ENCODE measurements around the gene UNC13D.

The UNC13D gene

GRCh38 chr17:75839942-75840798 lies 4.0 kb downstream of the UNC13D start:
- H3K4me3 ChIP-seq (ENCODE audit: low read length): no peak overlapping the region
- DNase-seq (ENCODE audit: low read depth): no peak
- TF ChIP-seq CTCF (IDR thresholded peaks at IDR 0.05; ENCODE audit: insufficient read depth, low read depth, low read length, missing control alignments): no peak

- TF ChIP-seq CTCF (IDR thresholded peaks at IDR 0.05; ENCODE audit: insufficient read depth, low read depth, low read length, missing control alignments): no peak
- H3K4me3 ChIP-seq (ENCODE audit: low read length): no peak overlapping the region
- DNase-seq (ENCODE audit: low read depth): no peak
These were observed 5.8 kb downstream of the UNC13D start for GRCh38 chr17:75838410-75838809.

- no peak for DNase-seq (ENCODE audit: low read depth)
- no peak overlapping the region for H3K4me3 ChIP-seq (ENCODE audit: low read length)
- TF ChIP-seq CTCF (IDR thresholded peaks at IDR 0.05; ENCODE audit: insufficient read depth, low read depth, low read length, missing control alignments): no peak
These were observed 6.3 kb downstream of the UNC13D start for GRCh38 chr17:75837899-75838298.

- no peak overlapping the region for H3K4me3 ChIP-seq (ENCODE audit: low read length)
- no peak for TF ChIP-seq CTCF (IDR thresholded peaks at IDR 0.05; ENCODE audit: insufficient read depth, low read depth, low read length, missing control alignments)
- no peak for DNase-seq (ENCODE audit: low read depth)
These were observed 7.6 kb downstream of the UNC13D start for GRCh38 chr17:75836605-75837004.

- TF ChIP-seq CTCF (IDR thresholded peaks at IDR 0.05; ENCODE audit: insufficient read depth, low read depth, low read length, missing control alignments): no peak
- no peak for DNase-seq (ENCODE audit: low read depth)
- H3K4me3 ChIP-seq (ENCODE audit: low read length): no peak overlapping the region
These were observed 8.6 kb downstream of the UNC13D start for GRCh38 chr17:75835654-75835987.

GRCh38 chr17:75834928-75835653 lies 9.1 kb downstream of the UNC13D start:
- H3K4me3 ChIP-seq (ENCODE audit: low read length): no peak overlapping the region
- no peak for TF ChIP-seq CTCF (IDR thresholded peaks at IDR 0.05; ENCODE audit: insufficient read depth, low read depth, low read length, missing control alignments)
- DNase-seq (ENCODE audit: low read depth): no peak

Data from epithelial cell of esophagus (primary cell).